Peyer's patch (tissue), 4 donors: ENCODE data around the gene CDC42BPA. TPM values are rescaled to one million over a fixed set of nuclear protein-coding genes. Genes with fewer than 3 reads are reported as not detected.

Source experiments
- DNase-seq, 3 donors: peaks; one replicate each; pipeline ENCODE4 v3.0.0-alpha.2; 2017 to 2019
- H3K27ac ChIP-seq, 4 donors: fragments of 200-600 bp; sonication (generic); one replicate each; pipeline ENCODE4 v1.5.1; 2016 to 2019
- H3K27me3 ChIP-seq, 2 donors: fragments of 200-600 bp; sonication (generic); one replicate each; pipeline ENCODE4 v1.5.1; 2019
- H3K36me3 ChIP-seq, 3 donors: fragments of 200-600 bp; sonication (generic); one replicate each; pipeline ENCODE4 v1.5.1; 2016 to 2019
- H3K4me1 ChIP-seq, 4 donors: fragments of 200-600 bp; sonication (generic); one replicate each; pipeline ENCODE4 v1.5.1; 2016 to 2019
- H3K4me3 ChIP-seq, 4 donors: fragments of 200-600 bp; sonication (generic); 1 replicate in 3 of 4; 2 replicates in 1 of 4; pipeline ENCODE4 v1.5.1; 2016 to 2019; ENCODE audit warnings: mild to moderate bottlenecking in 1 of 4
- H3K9me3 ChIP-seq, 4 donors: fragments of 200-600 bp; sonication (generic); one replicate each; pipeline ENCODE4 v1.5.1; 2016 to 2019; ENCODE audit warnings: mild to moderate bottlenecking in 1 of 4
- POLR2A ChIP-seq, 2 donors: fragments of 450-650 bp; IDR thresholded peaks; one replicate each; pipeline ENCODE4 v1.5.1; 2017; ENCODE audit warnings: antibody characterized with exemption in 2 of 2, mild to moderate bottlenecking in 2 of 2, moderate library complexity in 2 of 2
- total RNA-seq, 4 donors: library from RNA; depleted of rRNA; stranded (reverse); fragments of >200 nt; gene quantifications; one replicate each; pipeline ENCODE4 v1.1.0, GENCODE V29; 2016
- TF ChIP-seq, protein P1 (sequence below), 6 experiments: fragments of 450-650 bp in 4 of 6; fragments of 200-600 bp in 2 of 6; sonication (generic) in 1 of 6; IDR thresholded peaks; one replicate each; pipeline ENCODE4 v1.5.1; 2017 to 2019; ENCODE audit warnings: antibody characterized with exemption in 6 of 6, mild to moderate bottlenecking in 3 of 6, moderate library complexity in 1 of 6

Gene CDC42BPA
- total RNA-seq, 4 donors from 2014 or later = 49.3 to 107 (median 53.9) TPM

DNA sequence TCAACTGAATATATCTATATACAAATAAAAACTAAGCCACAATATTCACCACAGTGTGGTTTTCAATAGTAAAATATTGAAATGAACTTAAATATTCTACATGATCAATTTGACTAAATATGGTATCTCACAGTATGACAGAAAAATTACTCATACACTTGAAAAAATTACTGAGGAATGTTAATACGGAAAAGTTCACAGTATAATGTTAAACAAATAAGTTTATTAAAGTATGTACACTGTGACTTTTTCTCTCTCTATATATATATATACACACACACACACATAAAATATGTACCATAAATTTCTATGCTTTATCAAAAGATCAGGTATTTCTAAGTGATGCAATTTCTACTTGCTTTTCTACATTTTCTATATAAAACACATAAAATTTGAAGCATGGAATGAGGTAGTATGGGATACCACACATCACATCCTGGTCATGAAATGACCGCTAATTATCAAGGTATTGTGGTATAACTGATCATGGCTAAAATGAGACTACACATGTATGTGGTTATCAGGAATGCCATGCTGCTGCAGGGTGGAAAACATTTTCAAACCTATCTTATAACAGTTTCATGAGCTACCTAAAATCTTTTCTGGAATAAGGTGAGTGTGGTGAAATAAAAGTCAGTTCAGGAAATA lies 102.3 kb downstream of the CDC42BPA start:
- Histone ChIP-seq H3K27me3 (no peaks in the 10 kb centered on the region), H3K36me3 (no peaks in the 10 kb centered on the region), H3K9me3 (no peaks in the 10 kb centered on the region), H3K4me3 (no peak overlapping the region), H3K27ac (no peak overlapping the region), H3K4me1 (peaks cover 0 to 11% (median 2%) of the 10 kb centered on the region in 4 donors)
- TF ChIP-seq, protein P1, sequence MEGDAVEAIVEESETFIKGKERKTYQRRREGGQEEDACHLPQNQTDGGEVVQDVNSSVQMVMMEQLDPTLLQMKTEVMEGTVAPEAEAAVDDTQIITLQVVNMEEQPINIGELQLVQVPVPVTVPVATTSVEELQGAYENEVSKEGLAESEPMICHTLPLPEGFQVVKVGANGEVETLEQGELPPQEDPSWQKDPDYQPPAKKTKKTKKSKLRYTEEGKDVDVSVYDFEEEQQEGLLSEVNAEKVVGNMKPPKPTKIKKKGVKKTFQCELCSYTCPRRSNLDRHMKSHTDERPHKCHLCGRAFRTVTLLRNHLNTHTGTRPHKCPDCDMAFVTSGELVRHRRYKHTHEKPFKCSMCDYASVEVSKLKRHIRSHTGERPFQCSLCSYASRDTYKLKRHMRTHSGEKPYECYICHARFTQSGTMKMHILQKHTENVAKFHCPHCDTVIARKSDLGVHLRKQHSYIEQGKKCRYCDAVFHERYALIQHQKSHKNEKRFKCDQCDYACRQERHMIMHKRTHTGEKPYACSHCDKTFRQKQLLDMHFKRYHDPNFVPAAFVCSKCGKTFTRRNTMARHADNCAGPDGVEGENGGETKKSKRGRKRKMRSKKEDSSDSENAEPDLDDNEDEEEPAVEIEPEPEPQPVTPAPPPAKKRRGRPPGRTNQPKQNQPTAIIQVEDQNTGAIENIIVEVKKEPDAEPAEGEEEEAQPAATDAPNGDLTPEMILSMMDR (IDR thresholded peaks at IDR 0.05) = no peak
- DNase-seq = no peak

- Histone ChIP-seq H3K36me3 (peaks cover 0 to 3% (median 0%) of the 10 kb centered on the region in 3 donors), H3K27me3 (no peaks in the 10 kb centered on the region), H3K4me1 (peaks cover 0 to 3% (median 0%) of the 10 kb centered on the region in 4 donors), H3K27ac (no peak overlapping the region), H3K9me3 (no peaks in the 10 kb centered on the region), H3K4me3 (no peak overlapping the region)
- DNase-seq = no peak
- TF ChIP-seq, protein P1 (IDR thresholded peaks at IDR 0.05) = no peak
- TF ChIP-seq POLR2A (IDR thresholded peaks at IDR 0.05) = no peak
Observed at GRCh38 chr1:227214207-227214606, 104.1 kb downstream of the CDC42BPA start.

- no peak for TF ChIP-seq POLR2A (IDR thresholded peaks at IDR 0.05)
- TF ChIP-seq, protein P1 (IDR thresholded peaks at IDR 0.05) = no peak
- no peaks in the 10 kb centered on the region for H3K9me3 ChIP-seq
Observed at GRCh38 chr1:227213426-227213825, 104.9 kb downstream of the CDC42BPA start.

GRCh38 chr1:227212164-227212563 lies 106.1 kb downstream of the CDC42BPA start:
- Histone ChIP-seq H3K9me3 (no peaks in the 10 kb centered on the region), H3K27me3 (no peaks in the 10 kb centered on the region), H3K27ac (no peak overlapping the region), H3K4me3 (no peak overlapping the region), H3K4me1 (no peaks in the 10 kb centered on the region), H3K36me3 (peaks cover 0 to 3% (median 0%) of the 10 kb centered on the region in 3 donors)
- TF ChIP-seq, protein P1 (IDR thresholded peaks at IDR 0.05) = no peak
- no peak for TF ChIP-seq POLR2A (IDR thresholded peaks at IDR 0.05)
- DNase-seq = no peak

More at GRCh38 chr1:227213426-227213825, 104.9 kb downstream of the CDC42BPA start:
- Histone ChIP-seq H3K4me1 (no peaks in the 10 kb centered on the region), H3K36me3 (peaks cover 0 to 3% (median 0%) of the 10 kb centered on the region in 3 donors), H3K27ac (no peak overlapping the region), H3K4me3 (no peak overlapping the region), H3K27me3 (no peaks in the 10 kb centered on the region)
- no peak for DNase-seq

DNA sequence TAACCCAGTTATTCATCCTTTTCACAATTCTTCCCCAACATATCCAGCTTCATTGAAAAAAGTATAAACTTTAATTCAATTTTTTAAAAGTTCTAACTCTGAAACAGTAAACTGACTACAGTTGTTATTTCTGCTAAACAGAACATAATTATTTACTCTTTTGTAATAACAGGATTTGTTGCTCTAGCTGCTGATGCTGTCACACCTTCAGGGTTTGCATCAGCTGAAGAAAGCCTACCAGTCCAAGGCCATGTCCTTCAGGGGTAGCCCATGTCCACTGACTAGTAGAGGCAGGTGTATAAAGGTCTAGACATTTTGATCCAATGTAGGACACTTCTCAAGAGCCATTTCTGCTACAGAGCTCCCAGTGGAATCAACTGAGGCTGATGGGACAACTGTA lies 107.7 kb downstream of the CDC42BPA start:
- Histone ChIP-seq H3K4me3 (no peak overlapping the region), H3K36me3 (peaks cover 0 to 3% (median 0%) of the 10 kb centered on the region in 3 donors), H3K9me3 (no peaks in the 10 kb centered on the region), H3K27ac (no peak overlapping the region), H3K4me1 (no peaks in the 10 kb centered on the region), H3K27me3 (no peaks in the 10 kb centered on the region)
- no peak for DNase-seq
- TF ChIP-seq POLR2A (IDR thresholded peaks at IDR 0.05) = no peak
- TF ChIP-seq, protein P1 (IDR thresholded peaks at IDR 0.05) = no peak
